CD4-positive, alpha-beta T cell treated with Interleukin-21 for 1 hour (primary cell): ENCODE data around the gene WDR11.

Experiments used
- DNase-seq: peaks from one replicate; pipeline ENCODE4 v3.0.0-alpha.2; 2020

WDR11 gene

DNA sequence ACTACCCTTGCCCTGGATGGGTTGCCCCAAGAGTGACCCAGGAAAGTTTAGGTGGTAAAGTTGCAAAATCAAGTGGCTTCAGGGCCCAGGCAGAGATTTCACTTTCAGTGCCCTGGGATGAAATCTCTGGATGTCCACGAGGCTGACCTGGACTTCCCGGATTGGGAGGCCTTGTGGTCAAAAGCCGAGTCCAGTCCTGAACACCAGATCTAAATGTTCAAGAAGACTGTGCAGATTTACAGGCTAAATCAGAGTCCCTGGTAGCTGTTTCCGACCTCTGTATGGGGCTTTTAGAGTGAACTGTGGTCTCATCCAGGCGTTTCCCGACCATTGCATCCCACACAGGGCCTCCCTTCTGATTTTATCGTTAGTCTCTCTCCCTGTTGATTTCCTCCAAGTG lies 95.3 kb downstream of the WDR11 start:
- no peak for DNase-seq

GRCh38 chr10:120948889-120949608 lies 97.9 kb downstream of the WDR11 start:
- DNase-seq = peak; percentile 44

- DNase-seq = no peak
These were observed 98.5 kb downstream of the WDR11 start for GRCh38 chr10:120949609-120950031.

GRCh38 chr10:120950051-120950561 lies 98.9 kb downstream of the WDR11 start:
- DNase-seq = no peak

DNA sequence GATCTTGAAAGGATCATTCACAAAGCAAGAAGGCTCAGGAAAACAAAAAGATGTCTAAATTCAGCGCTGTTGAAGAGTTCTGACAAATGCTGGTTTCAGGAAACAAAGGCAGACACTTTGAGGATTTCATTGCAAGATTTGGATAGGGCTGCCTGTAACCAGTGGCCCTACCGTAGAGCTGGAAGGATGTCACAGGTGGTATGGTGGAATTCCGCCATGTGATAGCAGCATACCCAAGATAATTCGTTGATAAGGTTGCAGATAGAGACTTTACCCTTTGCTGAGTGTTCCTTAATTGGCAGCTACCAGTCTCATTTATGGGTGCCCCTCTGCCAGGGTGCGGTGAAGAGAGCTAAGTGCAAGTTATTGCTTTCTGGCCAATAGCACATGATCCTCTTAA lies 100.1 kb downstream of the WDR11 start:
- DNase-seq = no peak

DNA sequence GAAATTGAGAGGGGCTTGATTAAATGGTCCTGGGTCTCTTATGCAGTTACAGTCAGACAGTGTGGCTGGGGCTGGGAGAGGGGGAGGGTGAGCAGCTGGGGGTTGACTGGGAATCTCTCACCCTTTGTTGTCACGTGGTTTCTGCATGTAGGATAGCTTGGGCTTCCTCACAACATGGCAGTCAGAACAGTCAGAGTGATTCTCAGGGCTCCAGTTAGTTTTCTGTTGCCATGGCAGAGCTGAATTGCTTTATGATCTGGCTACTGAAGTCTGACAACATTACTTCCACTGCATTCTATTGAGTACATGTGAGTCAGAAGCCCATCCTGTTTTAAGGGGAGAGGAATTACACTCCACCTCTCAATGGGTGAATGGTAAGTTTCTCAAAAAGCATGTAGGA lies 102.7 kb downstream of the WDR11 start:
- DNase-seq = no peak
